Measurements from ENCODE around the gene VCAN. TPM values are rescaled to one million over a fixed set of nuclear protein-coding genes. Genes with fewer than 3 reads are reported as not detected.

The VCAN gene
- total and polyA plus RNA-seq, 2 of the 8 experiments (the other 6 are each of a cell fraction or from before 2014, with no cell fraction given) = 146 to 404 TPM

DNA sequence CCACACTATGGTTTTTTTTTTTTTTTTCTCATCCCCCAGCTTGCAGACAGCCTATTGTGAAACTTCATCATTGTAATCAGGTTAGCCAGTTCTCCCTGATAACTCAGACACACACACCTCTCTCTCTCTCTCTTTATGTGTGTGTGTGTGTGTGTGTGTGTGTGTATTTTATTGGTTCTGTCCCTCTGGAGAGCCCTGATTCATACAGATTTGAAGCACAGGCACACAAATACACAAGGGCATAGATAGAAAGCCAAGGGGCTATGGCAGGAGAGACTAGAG lies 20.6 kb upstream of the VCAN start (continued):
- TF ChIP-seq MAFK (IDR thresholded peaks at IDR 0.05; ENCODE audit: low read depth, low read length) (no peak), SIRT6 (IDR thresholded peaks at IDR 0.05; ENCODE audit: low read length) (no peak), EP300 (IDR thresholded peaks at IDR 0.05; ENCODE audit: borderline replicate concordance in 1 of 2, low read depth in 2 of 2, low read length in 2 of 2) (no peak), HDAC6 (IDR thresholded peaks at IDR 0.05; ENCODE audit: low read depth, low read length) (no peak)

All from H1 (cell line).